B cell (primary cell): ENCODE results near the gene XRRA1. TPM values are rescaled to one million over a fixed set of nuclear protein-coding genes. Genes with fewer than 3 reads are reported as not detected.
A peak's percentile ranks its signal among the peaks of the same experiment; 100 is the strongest.

Source experiments
- ATAC-seq: fragments of 200-7000 bp; cut with Tn5 transposase; one replicate; pipeline ENCODE4 v1.10.0; 2021; ENCODE audit warnings: low read depth, mild to moderate bottlenecking, moderate number of reproducible peaks, moderate library complexity
- CTCF ChIA-PET: fragments of 350-600 bp; sonication (Branson Sonifier 250); formaldehyde crosslinking; loops from one replicate; lab custom pipeline; 2021; ENCODE audit warnings: antibody characterized with exemption, inconsistent platforms; lab: Charles Lee
- POLR2A ChIA-PET: fragments of 350-600 bp; sonication (Branson Sonifier 250); formaldehyde crosslinking; loops from one replicate; lab custom pipeline; 2021; ENCODE audit warnings: antibody characterized with exemption; lab: Charles Lee
- DNase-seq: peaks from one replicate; pipeline ENCODE4 v3.0.0; 2013
- H2AFZ ChIP-seq: 2 replicates; pipeline ENCODE4 v1.6.1; 2012; ENCODE audit warnings: mild to moderate bottlenecking, low read depth, low read length; ENCODE audit not compliant: insufficient read depth, poor library complexity, severe bottlenecking
- H3K27ac ChIP-seq, 2 donors: 1 replicate in 1 of 2; 2 replicates in 1 of 2; pipeline ENCODE4 v1.5.1; 2012 to 2013; ENCODE audit warnings: low read length in 2 of 2, mild to moderate bottlenecking in 2 of 2, moderate library complexity in 1 of 2
- H3K27me3 ChIP-seq, 4 experiments: fragments of 200-600 bp in 1 of 4; sonication (generic) in 1 of 4; replicated peaks in 1 of 4; 1 replicate in 2 of 4; 2 replicates in 2 of 4; pipeline versions ENCODE4 v1.6.1 to v1.7.0; 2013 to 2016; ENCODE audit warnings: low read length in 3 of 4, mild to moderate bottlenecking in 2 of 4, mixed read lengths in 1 of 4, moderate library complexity in 1 of 4; ENCODE audit not compliant: insufficient read depth in 4 of 4, control insufficient read depth in 3 of 4; ENCODE audit errors: control extremely low read depth in 1 of 4
- H3K36me3 ChIP-seq, 2 experiments: replicated peaks in 1 of 2; 1 replicate in 1 of 2; 2 replicates in 1 of 2; pipeline versions ENCODE4 v1.6.1 to v1.7.1; 2013; ENCODE audit warnings: low read length in 1 of 2; ENCODE audit not compliant: insufficient read depth in 2 of 2, control insufficient read depth in 1 of 2; ENCODE audit errors: control extremely low read depth in 1 of 2, extremely low read depth in 1 of 2
- H3K4me1 ChIP-seq, 2 donors: fragments of 200-600 bp in 1 of 2; sonication (generic) in 1 of 2; 1 replicate in 1 of 2; 2 replicates in 1 of 2; pipeline versions ENCODE4 v1.5.1 to v1.6.1; 2013 to 2017; ENCODE audit warnings: low read length in 2 of 2; ENCODE audit not compliant: control insufficient read depth in 2 of 2, insufficient read depth in 2 of 2
- H3K4me2 ChIP-seq: replicated peaks from 2 replicates; pipeline ENCODE3; 2012; ENCODE audit warnings: mild to moderate bottlenecking, low read depth, low read length; ENCODE audit not compliant: poor library complexity, severe bottlenecking
- H3K4me3 ChIP-seq, 5 experiments: fragments of 200-600 bp in 1 of 5; sonication (generic) in 1 of 5; 1 replicate in 3 of 5; 2 replicates in 2 of 5; pipeline versions ENCODE4 v1.5.1 to v1.7.0; 2011 to 2016; ENCODE audit warnings: low read length in 4 of 5, mild to moderate bottlenecking in 4 of 5, low read depth in 2 of 5, control low read depth in 1 of 5, moderate library complexity in 1 of 5; ENCODE audit not compliant: insufficient read depth in 1 of 5; ENCODE audit errors: control extremely low read depth in 1 of 5, extremely low read depth in 1 of 5
- H3K79me2 ChIP-seq: fragments of 200-600 bp; sonication (generic); one replicate; pipeline ENCODE4 v1.6.0; 2016; ENCODE audit warnings: low read length; ENCODE audit not compliant: control insufficient read depth, insufficient read depth
- H3K9ac ChIP-seq: fragments of 200-600 bp; sonication (generic); 2 replicates; pipeline ENCODE4 v1.6.1; 2017; ENCODE audit warnings: mild to moderate bottlenecking, low read length, moderate library complexity
- H3K9me3 ChIP-seq, 3 donors: one replicate each; pipeline versions ENCODE4 v1.6.1 to v1.7.1; 2013; ENCODE audit warnings: low read length in 2 of 3; ENCODE audit not compliant: control insufficient read depth in 2 of 3, insufficient read depth in 1 of 3; ENCODE audit errors: control extremely low read depth in 1 of 3
- H4K20me1 ChIP-seq: 2 replicates; pipeline ENCODE4 v1.6.0; 2012; ENCODE audit warnings: mild to moderate bottlenecking, low read length; ENCODE audit not compliant: insufficient read depth, control insufficient read depth, poor library complexity, severe bottlenecking
- H3K27ac Mint-ChIP-seq: one replicate; pipeline ENCODE4 v1.8.0; 2021; ENCODE audit warnings: mixed read lengths
- H3K27me3 Mint-ChIP-seq: one replicate; pipeline ENCODE4 v1.8.0; 2021; ENCODE audit warnings: mixed read lengths
- H3K4me1 Mint-ChIP-seq: one replicate; pipeline ENCODE4 v1.8.0; 2021; ENCODE audit warnings: mixed read lengths
- H3K4me3 Mint-ChIP-seq: one replicate; pipeline ENCODE4 v1.8.0; 2021; ENCODE audit warnings: mixed read lengths
- H3K9me3 Mint-ChIP-seq: one replicate; pipeline ENCODE4 v1.8.0; 2022; ENCODE audit warnings: mixed read lengths; ENCODE audit not compliant: insufficient read depth
- EZH2 ChIP-seq: IDR thresholded peaks from 2 replicates; pipeline ENCODE4 v1.6.1; 2012; ENCODE audit warnings: borderline replicate concordance, low read depth, mild to moderate bottlenecking, moderate library complexity, low read length; ENCODE audit not compliant: insufficient read depth, poor library complexity, severe bottlenecking
- WGBS: methylation state at CpG from one replicate; pipeline ENCODE4 v1.1.5; 2013; ENCODE audit warnings: missing lambda C conversion rate; ENCODE audit not compliant: insufficient coverage; 5-methylcytosine and 5-hydroxymethylcytosine counted together
- intact Hi-C: fragments of 100-400 bp; cut with micrococcal nuclease; formaldehyde crosslinking; loops from one replicate; pipeline ENCODE4 v1.10.0; 2022
- polyA plus RNA-seq: library from polyadenylated mRNA; depleted of rRNA; stranded (reverse); fragments of >200 nt; gene quantifications from 2 replicates; pipeline ENCODE4 v1.2.3, GENCODE V29; 2012
- total RNA-seq, 2 donors: library from RNA; stranded (reverse); fragments of 120-200 nt in 1 of 2; gene quantifications; 1 replicate in 1 of 2; 2 replicates in 1 of 2; pipeline versions ENCODE4 v1.2.3 to v1.2.4, GENCODE V29; 2013 to 2022
- TF ChIP-seq, protein P1 (sequence below): fragments of 200-600 bp; IDR thresholded peaks from one replicate; pipeline ENCODE4 v1.8.0; 2022; ENCODE audit warnings: antibody characterized with exemption, mild to moderate bottlenecking

XRRA1 gene
- total and polyA plus RNA-seq, 2 donors (not counting 1 experiment from before 2014, with no cell fraction given): 6.9 to 80.8 TPM

GRCh38 chr11:74877132-74877531 is 71.8 kb downstream of the XRRA1 start:
- Mint-ChIP-seq H3K27me3 (no peaks in the 10 kb centered on the region), H3K4me3 (no peak overlapping the region), H3K9me3 (peaks cover 12% of the 10 kb centered on the region), H3K27ac (no peak overlapping the region), H3K4me1 (no peaks in the 10 kb centered on the region)
- no CpG with 5 or more reads among the region's 1 CpG for WGBS
- Histone ChIP-seq H3K36me3 (peaks cover 0 to 6% of the 10 kb centered on the region in 2 experiments), H3K27me3 (no peaks in the 10 kb centered on the region), H3K79me2 (no peaks in the 10 kb centered on the region), H4K20me1 (no peaks in the 10 kb centered on the region), H3K9me3 (peaks cover 0 to 20% (median 18%) of the 10 kb centered on the region in 3 donors), H3K4me3 (no peak overlapping the region), H3K9ac (no peak overlapping the region), H2AFZ (no peak overlapping the region), H3K4me1 (no peaks in the 10 kb centered on the region), H3K4me2 (no peak overlapping the region), H3K27ac (no peak overlapping the region)
- no peak for TF ChIP-seq EZH2
- TF ChIP-seq, protein P1, sequence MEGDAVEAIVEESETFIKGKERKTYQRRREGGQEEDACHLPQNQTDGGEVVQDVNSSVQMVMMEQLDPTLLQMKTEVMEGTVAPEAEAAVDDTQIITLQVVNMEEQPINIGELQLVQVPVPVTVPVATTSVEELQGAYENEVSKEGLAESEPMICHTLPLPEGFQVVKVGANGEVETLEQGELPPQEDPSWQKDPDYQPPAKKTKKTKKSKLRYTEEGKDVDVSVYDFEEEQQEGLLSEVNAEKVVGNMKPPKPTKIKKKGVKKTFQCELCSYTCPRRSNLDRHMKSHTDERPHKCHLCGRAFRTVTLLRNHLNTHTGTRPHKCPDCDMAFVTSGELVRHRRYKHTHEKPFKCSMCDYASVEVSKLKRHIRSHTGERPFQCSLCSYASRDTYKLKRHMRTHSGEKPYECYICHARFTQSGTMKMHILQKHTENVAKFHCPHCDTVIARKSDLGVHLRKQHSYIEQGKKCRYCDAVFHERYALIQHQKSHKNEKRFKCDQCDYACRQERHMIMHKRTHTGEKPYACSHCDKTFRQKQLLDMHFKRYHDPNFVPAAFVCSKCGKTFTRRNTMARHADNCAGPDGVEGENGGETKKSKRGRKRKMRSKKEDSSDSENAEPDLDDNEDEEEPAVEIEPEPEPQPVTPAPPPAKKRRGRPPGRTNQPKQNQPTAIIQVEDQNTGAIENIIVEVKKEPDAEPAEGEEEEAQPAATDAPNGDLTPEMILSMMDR: peak; percentile 67
- ChIA-PET CTCF (no interaction called here), POLR2A (no interaction called here)
- no peak for DNase-seq
- no peak for ATAC-seq
- intact Hi-C loops: no loop called here

GRCh38 chr11:74871037-74871436 is 77.9 kb downstream of the XRRA1 start:
- Histone ChIP-seq H4K20me1 (no peaks in the 10 kb centered on the region), H3K4me2 (no peak overlapping the region), H3K27me3 (no peaks in the 10 kb centered on the region), H3K9me3 (peaks cover 5 to 71% (median 62%) of the 10 kb centered on the region in 3 donors), H2AFZ (no peak overlapping the region), H3K36me3 (peaks cover 4 to 18% of the 10 kb centered on the region in 2 experiments), H3K4me3 (no peak overlapping the region), H3K27ac (no peak overlapping the region), H3K9ac (no peak overlapping the region), H3K79me2 (no peaks in the 10 kb centered on the region), H3K4me1 (no peaks in the 10 kb centered on the region)
- intact Hi-C loops: no loop called here
- POLR2A ChIA-PET: no interaction called here
- ATAC-seq (no peak), DNase-seq (no peak)
- Mint-ChIP-seq H3K9me3 (peaks cover 37% of the 10 kb centered on the region), H3K4me3 (no peak overlapping the region), H3K4me1 (no peaks in the 10 kb centered on the region), H3K27me3 (no peaks in the 10 kb centered on the region), H3K27ac (no peak overlapping the region)
- TF ChIP-seq, protein P1: no peak
- no peak for TF ChIP-seq EZH2
- CTCF ChIA-PET: interaction anchor here (3.1 kb wide), 1 partner anchor 169 kb away, joined by 9 read pairs; no protein-coding TSS in a partner anchor
- WGBS: 100% methylated on average over 1 of the region's 2 CpGs
